GM12878 (cell line): Measurements from ENCODE around the gene INPP5D. TPM values are rescaled to one million over a fixed set of nuclear protein-coding genes. Genes with fewer than 3 reads are reported as not detected.

Source experiments
- ATAC-seq: fragments of 200-7000 bp; cut with Tn5 transposase; 3 replicates; pipeline ENCODE4 v1.9.1; 2020; ENCODE audit warnings: mild to moderate bottlenecking, moderate library complexity
- BruUV-seq: library from RNA; stranded (reverse); fragments of 400-500 nt; replicated peaks from 2 replicates; lab custom pipeline; 2021; lab: Mats Ljungman, UMichigan
- CTCF ChIA-PET: fragments of 300-600 bp; sonication (Branson Sonifier 250); formaldehyde crosslinking; extraction: SDS; loops from one replicate; lab custom pipeline; 2021; ENCODE audit warnings: inconsistent platforms; lab: Yijun Ruan, JAX
- POLR2A ChIA-PET: fragments of 350-600 bp; formaldehyde crosslinking; extraction: SDS; loops from one replicate; lab custom pipeline; 2021; ENCODE audit warnings: inconsistent platforms; lab: Charles Lee
- RAD21 ChIA-PET: fragments of 300-600 bp; sonication (Branson Sonifier 250); formaldehyde crosslinking; loops from one replicate; lab custom pipeline; 2023; ENCODE audit warnings: antibody characterized with exemption; ENCODE audit not compliant: unreplicated experiment; lab: Charles Lee
- SMC1A ChIA-PET: fragments of 300-600 bp; sonication (Branson Sonifier 250); formaldehyde crosslinking; loops from one replicate; lab custom pipeline; 2023; ENCODE audit not compliant: unreplicated experiment, uncharacterized antibody; lab: Charles Lee
- DNase-seq: peaks from one replicate; pipeline ENCODE4 v3.0.0-alpha.2; 2011; ENCODE audit warnings: low read depth, low spot score
- FAIRE-seq: peaks from 3 replicates; lab custom pipeline; 2011; peaks lifted over from hg19 to GRCh38; lab: Jason Lieb, UNC
- H2AFZ ChIP-seq: 2 replicates; pipeline ENCODE4 v1.6.0; 2011; ENCODE audit warnings: low read depth, low read length, control low read depth; ENCODE audit not compliant: control insufficient read depth
- H3K27ac ChIP-seq: 2 replicates; pipeline ENCODE4 v1.5.1; 2011; ENCODE audit warnings: control low read depth; ENCODE audit not compliant: control insufficient read depth, insufficient read depth
- H3K27me3 ChIP-seq, 2 experiments: replicated peaks in 1 of 2; 2 replicates each; pipeline versions ENCODE4 v1.6.0 to v1.6.1; 2011; ENCODE audit warnings: low read length in 1 of 2; ENCODE audit not compliant: control insufficient read depth in 2 of 2, insufficient read depth in 2 of 2
- H3K36me3 ChIP-seq, 2 experiments: 2 replicates each; pipeline ENCODE4 v1.5.1; 2011; ENCODE audit warnings: low read length in 1 of 2; ENCODE audit not compliant: control insufficient read depth in 2 of 2, insufficient read depth in 2 of 2
- H3K4me1 ChIP-seq: 2 replicates; pipeline ENCODE4 v1.6.1; 2011; ENCODE audit warnings: mild to moderate bottlenecking, low read length, moderate library complexity, mixed read lengths; ENCODE audit not compliant: control insufficient read depth, insufficient read depth
- H3K4me2 ChIP-seq: 2 replicates; pipeline ENCODE4 v1.6.0; 2011; ENCODE audit warnings: control low read depth; ENCODE audit not compliant: control insufficient read depth, insufficient read depth
- H3K4me3 ChIP-seq: fragments of 200-600 bp; sonication (generic); 2 replicates; pipeline ENCODE4 v1.5.1; 2016
- H3K79me2 ChIP-seq: 2 replicates; pipeline ENCODE4 v1.6.0; 2011; ENCODE audit warnings: low read length; ENCODE audit not compliant: control insufficient read depth, insufficient read depth
- H3K9ac ChIP-seq: 2 replicates; pipeline ENCODE4 v1.8.0; 2011; ENCODE audit warnings: low read length, control low read depth, mixed read lengths; ENCODE audit not compliant: control insufficient read depth, insufficient read depth
- H3K9me3 ChIP-seq: replicated peaks from 3 replicates; pipeline ENCODE4 v1.5.1; 2011; ENCODE audit warnings: mild to moderate bottlenecking, low read length; ENCODE audit not compliant: control insufficient read depth, insufficient read depth
- H4K20me1 ChIP-seq: 2 replicates; pipeline ENCODE4 v1.6.0; 2011; ENCODE audit not compliant: control insufficient read depth, insufficient read depth
- BCL3 ChIP-seq: IDR thresholded peaks from 2 replicates; pipeline ENCODE4 v1.6.1; 2011; ENCODE audit warnings: borderline replicate concordance, low read depth, mild to moderate bottlenecking, moderate library complexity, low read length; ENCODE audit not compliant: insufficient read depth, poor library complexity, severe bottlenecking
- CBX3 ChIP-seq: fragments of 200-600 bp; sonication (generic); IDR thresholded peaks from 2 replicates; pipeline ENCODE4 v1.6.1; 2016; ENCODE audit warnings: low read depth, borderline replicate concordance
- E2F8 ChIP-seq: fragments of 450-650 bp; IDR thresholded peaks from 2 replicates; pipeline ENCODE4 v1.6.1; 2018; ENCODE audit warnings: mild to moderate bottlenecking, low read depth, moderate library complexity; ENCODE audit not compliant: partially characterized antibody
- FOXM1 ChIP-seq: IDR thresholded peaks from 2 replicates; pipeline ENCODE4 v1.6.1; 2012; ENCODE audit warnings: low read depth, mild to moderate bottlenecking, inconsistent platforms, low read length, moderate library complexity
- HSF1 ChIP-seq: fragments of 150-350 bp; IDR thresholded peaks from 2 replicates; pipeline ENCODE4 v1.6.1; 2014; ENCODE audit warnings: mild to moderate bottlenecking, low read depth, low read length
- IKZF1 ChIP-seq: fragments of 450-650 bp; conservative IDR thresholded peaks from 2 replicates; pipeline ENCODE4 v1.6.1; 2017; ENCODE audit warnings: antibody characterized with exemption, mild to moderate bottlenecking
- IKZF2 ChIP-seq, 2 experiments: fragments of 450-650 bp; IDR thresholded peaks; 2 replicates each; pipeline ENCODE4 v1.6.1; 2017; ENCODE audit warnings: mild to moderate bottlenecking in 2 of 2, moderate library complexity in 2 of 2
- IRF3 ChIP-seq: fragments of 450-650 bp; IDR thresholded peaks from 2 replicates; pipeline ENCODE4 v1.6.1; 2014; ENCODE audit warnings: mild to moderate bottlenecking
- NBN ChIP-seq: fragments of 450-650 bp; IDR thresholded peaks from 2 replicates; pipeline ENCODE4 v1.6.1; 2016
- NR2C2 ChIP-seq: IDR thresholded peaks from 2 replicates; pipeline ENCODE4 v1.6.1; 2011; ENCODE audit warnings: borderline replicate concordance, low read depth; ENCODE audit not compliant: control insufficient read depth, insufficient read length
- RUNX3 ChIP-seq: IDR thresholded peaks from 2 replicates; pipeline ENCODE4 v1.6.1; 2012; ENCODE audit warnings: low read length, inconsistent platforms
- SIX5 ChIP-seq: IDR thresholded peaks from 2 replicates; pipeline ENCODE4 v1.6.1; 2011; ENCODE audit warnings: mild to moderate bottlenecking, low read depth, low read length, moderate library complexity; ENCODE audit not compliant: severe bottlenecking
- TARDBP ChIP-seq: IDR thresholded peaks from 2 replicates; pipeline ENCODE4 v1.6.1; 2016; ENCODE audit warnings: borderline replicate concordance
- TBL1XR1 ChIP-seq: IDR thresholded peaks from 2 replicates; pipeline ENCODE4 v1.6.1; 2012; ENCODE audit warnings: low read depth, low read length, improper control_type of control experiment
- USF1 ChIP-seq: IDR thresholded peaks from 2 replicates; pipeline ENCODE4 v1.6.1; 2011; ENCODE audit warnings: borderline replicate concordance, low read depth, mild to moderate bottlenecking, moderate library complexity, mixed read lengths, low read length; ENCODE audit not compliant: insufficient read depth; ENCODE audit errors: extremely low read length
- ZBED1 ChIP-seq: IDR thresholded peaks from 2 replicates; pipeline ENCODE4 v1.6.1; 2016; ENCODE audit warnings: borderline replicate concordance
- WGBS: methylation state at CpG from one replicate; pipeline ENCODE4 v1.1.6; 2016; ENCODE audit warnings: low lambda C conversion rate; ENCODE audit not compliant: insufficient replicate concordance, insufficient coverage; ENCODE audit errors: missing lambda C conversion rate; 5-methylcytosine and 5-hydroxymethylcytosine counted together
- in situ Hi-C: fragments of 300-500 bp; cut with MboI; formaldehyde crosslinking; loops from 9 replicates; pipeline ENCODE4 v1.14.3; 2018; ENCODE audit warnings: mixed read lengths
- intact Hi-C: fragments of 100-400 bp; cut with micrococcal nuclease; formaldehyde crosslinking; loops from one replicate; pipeline ENCODE4 v1.14.2; 2022; ENCODE audit not compliant: unreplicated experiment
- polyA plus RNA-seq, 11 experiments: library from polyadenylated mRNA; depleted of rRNA in 4 of 11; unstranded in 6 of 11; stranded (reverse) in 5 of 11; fragments of >200 nt; fragmentation: Nextera tagmentation in 4 of 11; fragmentation: Illumina TruSeq in 1 of 11; extraction: Ambion mirVana in 4 of 11; extraction: Trizol in 1 of 11; gene quantifications; 1 replicate in 1 of 11; 2 replicates in 10 of 11; pipeline versions ENCODE4 v1.2.1 to v1.2.3, GENCODE V29; 2011 to 2016; ENCODE audit warnings: inconsistent platforms in 2 of 11, missing spikeins in 2 of 11, low read depth in 1 of 11
- total RNA-seq, 4 experiments: library from RNA; depleted of rRNA in 3 of 4; stranded (reverse); fragments of >200 nt in 3 of 4; fragmentation: Illumina TruSeq in 1 of 4; extraction: Trizol in 1 of 4; gene quantifications; 2 replicates each; pipeline versions ENCODE4 v1.2.1 to v1.2.3, GENCODE V29; 2013 to 2021

The INPP5D gene
- total and polyA plus RNA-seq, 10 of the 15 experiments (the other 5 are each of a cell fraction or from before 2014, with no cell fraction given): 11.8 to 139 (median 88.8) TPM

- TF ChIP-seq CBX3 (no peak), NBN (no peak), SIX5 (no peak), FOXM1 (no peak), HSF1 (no peak), TBL1XR1 (no peak), IRF3 (no peak), E2F8 (no peak), USF1 (no peak), BCL3 (no peak), TARDBP (no peak), ZBED1 (no peak), RUNX3 (no peak), IKZF1 (no peak), NR2C2 (no peak), IKZF2 (IDR thresholded peaks at IDR 0.05) (no peak)
- TF ChIP-seq, all 136 proteins: peak for 0
- FAIRE-seq (no peak), ATAC-seq (no peak), DNase-seq (no peak)
- in situ Hi-C loops (no loop called here), intact Hi-C loops (no loop called here)
- Histone ChIP-seq H3K36me3 (peaks cover 25 to 56% of the 10 kb centered on the region in 2 experiments), H2AFZ (peak overlapping the region; percentile 1; the same call in 1 of the 2 replicates), H4K20me1 (no peaks in the 10 kb centered on the region), H3K4me3 (peak overlapping the region; percentile 27; the same call in 1 of the 2 replicates), H3K27me3 (no peaks in the 10 kb centered on the region), H3K4me2 (peak overlapping the region; percentile 91), H3K79me2 (peaks cover 87% of the 10 kb centered on the region), H3K27ac (peak overlapping the region; percentile 83), H3K9me3 (no peaks in the 10 kb centered on the region; the same call in 2 of the 3 replicates), H3K4me1 (peaks cover 58% of the 10 kb centered on the region), H3K9ac (peak overlapping the region; percentile 52)
- no TSS peak for BruUV-seq
- ChIA-PET POLR2A (interaction anchor here (1.0 to 3.4 kb wide), 2 partner anchors 11 to 32 kb away, joined by 7 to 20 read pairs; partner anchors contain the start of gene INPP5D), SMC1A (interaction anchor here (12.4 kb wide), 1 partner anchor 10 kb away, joined by 328 read pairs; no protein-coding TSS in a partner anchor), CTCF (interaction anchor here (4.0 kb wide), 1 partner anchor 39 kb away, joined by 19 read pairs; no protein-coding TSS in a partner anchor), RAD21 (interaction anchor here (0.9 to 3.3 kb wide), 3 partner anchors 11 to 33 kb away, joined by 4 to 17 read pairs (median 4); partner anchors contain the start of gene INPP5D)
- 7% methylated on average over 1 of the region's 1 CpG for WGBS
Measured at GRCh38 chr2:233093166-233093448, 33.0 kb downstream of the INPP5D start.
